ENCODE measurements around the gene MSANTD4. TPM values are rescaled to one million over a fixed set of nuclear protein-coding genes. Genes with fewer than 3 reads are reported as not detected.

MSANTD4 gene
- total RNA-seq, result 24.9 and 34.1 TPM in 2 replicates

GRCh38 chr11:106021967-106022794 is at the start of gene MSANTD4:
Gene MSANTD4, minus strand, starts transcription at chr11:106022240. Its CDS starts 11,323 bp downstream, at chr11:106010917.

Small RNA genes within 50 kb of the gene (small RNA-seq; reads per million reads assigned to genes)
- not detected for gene RNU6-277P (ENCODE audit: low replicate concordance)

Other genes starting within 250 kb of the MSANTD4 start
- 0.72 and 1.8 TPM in 2 replicates for gene KBTBD3, start 55.1 kb upstream of the MSANTD4 start, total RNA-seq
- gene AASDHPPT, start 55.4 kb upstream of the MSANTD4 start, total RNA-seq, result 46.2 and 67.0 TPM in 2 replicates